GM21447 (cell line): Measurements from ENCODE around the gene ACAD11.
"Not testable (repeated sequence)": the region's sequence is repeated elsewhere in the genome, so short reads cannot be mapped to it uniquely, and the experiment has no call there.

Experiments used
- ATAC-seq: cut with Tn5 transposase; IDR thresholded peaks from one replicate; pipeline ENCODE4 v1.9.1; 2021; ENCODE audit not compliant: unreplicated experiment

The ACAD11 gene

DNA sequence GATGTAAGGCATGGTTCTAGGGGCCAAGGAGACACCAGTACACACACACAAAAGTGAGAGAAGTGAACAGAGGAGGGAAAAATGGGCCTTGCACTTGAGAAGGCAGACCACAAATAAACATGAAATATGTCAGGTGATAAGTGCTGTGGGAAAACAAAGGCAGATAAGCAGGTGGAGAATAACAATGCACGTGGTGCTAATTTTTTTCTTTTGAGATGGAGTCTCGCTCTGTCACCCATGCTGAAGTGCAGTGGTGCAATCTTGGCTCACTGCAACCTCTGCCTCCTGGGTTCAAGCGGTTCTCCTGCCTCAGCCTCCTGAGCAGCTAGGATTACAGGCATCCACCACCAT lies 103.6 kb downstream of the ACAD11 start:
- not testable (repeated sequence) for ATAC-seq

- no peak for ATAC-seq
Observed at GRCh38 chr3:132555306-132556035, 104.1 kb downstream of the ACAD11 start.

DNA sequence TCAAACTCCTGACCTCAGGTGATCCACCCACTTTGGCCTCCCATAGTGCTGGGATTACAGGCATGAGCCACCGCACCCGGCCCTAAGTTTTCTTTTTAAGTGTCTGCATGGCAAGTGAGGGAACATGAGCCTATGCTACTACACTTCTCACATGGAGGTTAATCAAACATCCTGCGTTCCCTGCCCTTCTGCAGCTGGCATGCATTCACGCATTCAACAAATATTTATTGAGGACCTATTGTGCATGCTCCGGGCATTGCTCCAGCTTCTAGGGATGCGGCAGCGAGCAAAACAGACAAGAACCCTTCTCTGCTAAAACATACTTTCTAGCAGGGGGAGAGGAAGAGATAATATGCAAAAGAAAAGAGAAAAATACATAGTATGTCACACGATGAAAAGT lies 105.2 kb downstream of the ACAD11 start:
- no peak for ATAC-seq

GRCh38 chr3:132553826-132554225 lies 105.8 kb downstream of the ACAD11 start:
- no peak for ATAC-seq

DNA sequence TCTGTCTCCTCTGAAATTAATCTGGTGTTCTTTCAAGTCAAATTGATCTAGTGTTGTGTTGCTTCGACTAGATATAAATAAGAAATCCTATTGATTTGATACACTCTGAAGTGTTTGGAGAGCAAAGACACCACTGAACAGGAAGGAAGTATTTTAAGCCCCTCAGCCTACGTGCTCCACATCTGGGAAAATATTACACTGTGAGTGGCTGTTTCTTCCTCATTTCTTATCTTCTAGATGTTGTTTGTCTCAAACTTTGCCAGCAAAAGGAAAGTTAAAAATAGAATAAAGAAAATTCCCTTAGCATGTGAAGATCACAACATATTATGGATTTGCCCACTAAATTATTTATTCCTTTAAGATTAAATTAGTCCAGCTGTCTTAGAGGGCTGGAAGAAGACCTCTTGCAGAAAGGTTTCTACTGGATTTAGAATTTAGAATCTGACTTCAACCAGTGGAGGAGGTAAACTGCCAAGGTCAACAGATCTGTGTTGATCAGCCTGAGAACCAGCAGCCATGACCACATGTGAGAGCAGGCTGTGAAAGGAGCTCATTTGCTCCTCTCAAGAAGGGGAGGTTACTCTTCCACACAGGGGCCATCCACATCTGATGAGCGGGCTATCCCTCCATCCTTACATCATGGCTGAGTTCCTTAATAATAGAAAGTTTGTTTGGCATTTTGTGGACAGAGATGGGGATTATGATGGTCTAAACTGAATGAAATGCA lies 108.9 kb downstream of the ACAD11 start:
- ATAC-seq: peak; percentile 16

DNA sequence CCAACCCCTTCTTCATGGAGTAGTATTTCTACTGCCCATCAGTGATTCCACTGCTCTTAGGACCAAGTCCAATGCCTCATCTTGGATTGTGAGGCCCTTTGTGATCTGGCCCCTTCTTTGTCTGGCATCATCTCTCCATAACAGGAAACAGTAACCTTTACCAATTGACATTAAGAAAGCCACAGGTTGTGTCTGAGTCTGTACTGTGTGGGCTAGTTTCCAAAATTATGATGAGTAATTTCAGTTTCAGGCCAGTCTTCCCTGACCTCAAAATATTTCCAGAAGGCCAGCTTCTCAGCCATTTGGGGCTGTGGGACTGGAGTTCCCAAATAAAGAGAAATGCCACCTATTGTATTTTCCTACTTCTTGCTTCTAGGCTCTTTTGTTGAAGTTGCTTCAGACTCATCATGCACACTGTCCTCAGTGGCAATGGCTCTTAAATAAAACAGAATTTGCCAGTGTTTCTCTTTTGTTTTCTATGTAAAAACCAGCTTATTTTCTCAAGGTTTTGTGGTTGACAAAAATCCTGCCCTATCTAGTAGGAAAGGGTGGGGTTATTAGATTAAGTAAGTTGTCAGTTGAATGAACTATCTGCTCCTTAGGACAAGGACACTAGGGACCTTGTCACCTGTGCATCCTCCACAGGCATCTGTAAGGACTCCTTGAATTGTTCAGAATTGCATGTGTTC lies 109.6 kb downstream of the ACAD11 start:
- peak; percentile 83 for ATAC-seq

DNA sequence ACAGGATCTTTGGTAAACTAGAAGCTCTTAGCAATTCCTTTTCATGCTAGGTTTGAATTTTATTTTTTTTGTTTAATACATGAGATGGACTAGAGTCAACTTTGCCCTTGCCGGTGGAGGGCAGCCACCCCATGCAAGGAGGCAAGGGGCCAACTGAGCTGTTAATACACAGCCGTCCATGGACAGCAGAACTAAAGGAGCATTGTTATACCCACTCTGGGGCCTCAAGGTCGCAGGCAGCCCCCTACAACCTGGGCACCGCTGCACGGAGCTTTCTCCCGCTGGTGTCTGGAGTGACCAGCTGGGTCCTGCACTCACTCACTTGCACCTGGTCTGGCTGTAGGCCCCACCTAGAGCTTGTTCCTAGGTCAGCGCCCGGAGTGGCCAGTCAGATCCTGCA lies 110.4 kb downstream of the ACAD11 start:
- no peak for ATAC-seq

DNA sequence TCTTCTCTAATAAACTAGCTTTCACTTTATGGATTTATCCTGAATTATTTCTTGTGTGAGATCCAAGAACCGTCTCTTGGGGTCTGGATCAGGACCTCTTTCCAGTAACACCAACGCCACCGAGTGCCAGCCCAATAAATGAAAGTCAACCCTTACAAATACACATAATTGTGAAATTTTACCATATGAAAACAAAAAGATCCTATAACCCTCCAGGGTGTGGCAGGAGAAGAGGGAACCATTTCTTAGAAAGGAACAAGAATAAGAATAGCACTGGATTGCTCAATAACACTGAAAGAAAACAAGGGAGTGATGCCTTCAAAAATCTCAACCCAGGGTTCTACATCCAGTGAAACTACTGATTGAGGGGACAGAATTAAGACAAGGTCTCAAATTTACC lies 114.1 kb downstream of the ACAD11 start:
- ATAC-seq: no peak

DNA sequence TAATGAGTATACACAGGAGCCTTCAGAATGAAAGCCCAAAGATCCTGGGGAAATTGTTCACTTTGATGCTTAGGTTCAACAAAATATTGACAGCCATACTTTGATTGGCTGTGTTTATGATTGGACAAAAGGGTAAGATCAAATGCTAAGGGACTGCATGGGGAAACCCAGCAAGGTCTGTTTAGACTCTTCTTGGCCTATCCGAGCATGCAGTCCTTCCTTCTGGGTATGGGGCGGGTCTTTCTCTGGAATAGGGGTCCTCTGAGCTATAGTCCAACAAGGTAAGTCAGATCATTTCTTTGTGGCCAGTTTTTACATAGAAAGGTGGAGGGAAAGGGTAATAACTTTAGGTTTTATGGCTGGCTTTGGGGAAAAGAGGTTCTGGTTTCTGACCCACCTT lies 115.5 kb downstream of the ACAD11 start:
- no peak for ATAC-seq

DNA sequence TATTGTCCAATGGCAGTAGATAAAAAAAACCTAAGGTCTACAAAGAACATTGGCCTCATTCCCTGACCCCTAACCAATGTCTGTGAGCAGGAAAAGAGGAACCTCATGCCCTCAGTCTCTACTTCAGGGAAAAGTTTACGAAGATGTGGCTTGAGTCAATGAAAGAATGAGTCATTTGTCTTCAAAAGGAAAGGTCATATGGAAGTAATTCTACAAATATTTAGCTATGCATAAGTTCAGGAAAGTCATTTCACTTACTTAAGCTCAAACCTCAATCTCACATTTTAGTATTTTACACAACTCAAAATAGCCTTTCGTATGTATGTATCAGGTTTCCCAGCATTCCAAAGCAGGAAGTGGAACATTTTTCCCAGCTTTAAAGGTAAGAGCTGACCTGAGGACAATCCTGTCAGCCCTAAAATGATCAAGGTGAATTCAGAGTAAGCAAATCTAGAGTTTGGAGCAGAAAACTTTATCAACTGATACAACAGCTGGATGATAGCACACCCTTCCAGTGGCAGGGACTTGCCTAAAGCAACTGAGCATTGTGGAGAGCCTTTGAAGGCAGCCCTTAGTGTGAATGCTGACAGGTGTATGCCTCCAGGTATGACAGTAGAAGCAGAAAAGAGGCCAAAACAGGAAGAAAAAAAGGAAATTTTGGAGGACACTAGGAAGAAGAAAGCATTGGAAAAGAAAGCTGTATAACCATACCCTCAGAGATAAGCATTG lies 116.4 kb downstream of the ACAD11 start:
- no peak for ATAC-seq

DNA sequence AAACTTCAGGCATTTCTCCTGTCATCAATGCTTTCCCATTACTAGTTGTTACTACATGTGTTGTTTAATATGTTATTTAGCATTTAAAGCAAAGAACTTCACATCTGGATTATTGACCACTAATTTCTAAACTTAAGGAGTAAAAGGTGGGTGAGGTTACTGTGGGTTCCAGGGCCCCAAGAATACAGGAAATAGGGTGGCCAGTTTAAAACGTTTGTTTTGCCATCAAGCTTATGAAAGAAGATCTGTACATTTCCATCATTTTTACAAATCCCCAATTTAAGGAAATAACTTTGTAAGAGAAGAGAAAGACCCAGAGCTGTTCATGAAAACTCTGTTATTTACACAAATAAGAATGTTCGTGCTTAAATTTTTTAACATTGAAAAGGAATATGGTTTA lies 117.0 kb downstream of the ACAD11 start:
- no peak for ATAC-seq

DNA sequence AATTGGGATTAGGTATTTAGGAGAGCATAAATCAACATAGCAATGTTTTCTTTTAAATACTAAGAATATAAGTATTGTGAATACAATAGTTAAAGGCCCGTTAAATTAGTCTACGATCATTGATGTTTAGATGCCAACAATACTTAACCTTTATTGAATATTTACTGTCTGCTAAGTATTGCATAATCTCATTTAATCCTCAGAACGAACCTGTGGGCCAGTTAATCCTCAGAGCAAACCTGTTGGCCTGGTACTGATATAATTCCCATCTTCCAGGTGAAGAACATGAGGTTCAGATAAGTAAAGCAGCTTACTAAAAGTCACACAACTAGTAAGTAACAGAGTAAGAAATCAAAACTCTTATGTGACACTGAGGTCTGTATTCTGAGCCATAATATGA lies 119.9 kb downstream of the ACAD11 start:
- no peak for ATAC-seq

- no peak for ATAC-seq
Observed at GRCh38 chr3:132538072-132538471, 121.5 kb downstream of the ACAD11 start.

- ATAC-seq: no peak
Observed at GRCh38 chr3:132537297-132537696, 122.3 kb downstream of the ACAD11 start.

GRCh38 chr3:132536442-132537153 lies 123.0 kb downstream of the ACAD11 start:
- no peak for ATAC-seq

- ATAC-seq: no peak
Observed at GRCh38 chr3:132535575-132536441, 123.8 kb downstream of the ACAD11 start.

GRCh38 chr3:132530624-132531023 lies 129.0 kb downstream of the ACAD11 start:
- no peak for ATAC-seq

GRCh38 chr3:132522353-132522752 lies 137.3 kb downstream of the ACAD11 start:
- peak; percentile 65 for ATAC-seq

- ATAC-seq: no peak
Observed at GRCh38 chr3:132521901-132522300, 137.7 kb downstream of the ACAD11 start.

- ATAC-seq: no peak
Observed at GRCh38 chr3:132519914-132520313, 139.7 kb downstream of the ACAD11 start.
